NCI-H345 treated with DMSO at 0.1 percent for 48 hours (cell line): ENCODE data around the gene LYRM1.
A peak's percentile ranks its signal among the peaks of the same experiment; 100 is the strongest.
"Not testable (repeated sequence)": the region's sequence is repeated elsewhere in the genome, so short reads cannot be mapped to it uniquely, and the experiment has no call there.

ENCODE experiments used
- DNase-seq: peaks from one replicate; lab custom pipeline; 2025; ENCODE audit not compliant: unreplicated experiment; lab: John Stamatoyannopoulos, UW

Gene LYRM1

GRCh38 chr16:20900299-20901067 lies at the start of gene LYRM1, which contains the start of gene DCUN1D3:
LYRM1 (plus strand) TSS chr16:20900771; CDS start chr16:20915556, 14,785 bp downstream.
DCUN1D3 (minus strand) TSS chr16:20900358; CDS start chr16:20862538, 37,820 bp downstream.
- DNase-seq = peak; percentile 93

DNA sequence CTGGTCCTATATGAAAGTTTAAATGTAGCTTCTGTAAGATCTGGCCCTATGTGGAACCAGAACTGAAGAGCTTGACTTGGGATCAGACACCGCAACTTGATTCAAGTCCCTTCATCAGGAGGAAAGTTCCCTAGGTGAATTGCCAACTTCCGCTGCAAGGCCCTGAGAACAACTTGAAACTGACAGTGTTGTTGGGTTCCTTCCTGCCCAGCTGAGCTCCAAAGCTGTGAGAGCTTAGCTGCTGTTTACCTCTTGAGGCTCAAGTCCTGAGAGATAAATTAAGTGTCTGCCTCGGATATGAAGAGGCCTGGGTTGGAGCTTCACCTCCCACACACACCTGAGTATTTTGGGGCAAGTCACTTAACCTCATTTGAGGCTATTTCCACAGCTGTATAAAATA lies 49.6 kb upstream of the LYRM1 start:
- no peak for DNase-seq

- DNase-seq = no peak
Observed at GRCh38 chr16:20851601-20852000, 49.0 kb upstream of the LYRM1 start.

GRCh38 chr16:20853143-20853542 lies 47.4 kb upstream of the LYRM1 start:
- DNase-seq = no peak

DNA sequence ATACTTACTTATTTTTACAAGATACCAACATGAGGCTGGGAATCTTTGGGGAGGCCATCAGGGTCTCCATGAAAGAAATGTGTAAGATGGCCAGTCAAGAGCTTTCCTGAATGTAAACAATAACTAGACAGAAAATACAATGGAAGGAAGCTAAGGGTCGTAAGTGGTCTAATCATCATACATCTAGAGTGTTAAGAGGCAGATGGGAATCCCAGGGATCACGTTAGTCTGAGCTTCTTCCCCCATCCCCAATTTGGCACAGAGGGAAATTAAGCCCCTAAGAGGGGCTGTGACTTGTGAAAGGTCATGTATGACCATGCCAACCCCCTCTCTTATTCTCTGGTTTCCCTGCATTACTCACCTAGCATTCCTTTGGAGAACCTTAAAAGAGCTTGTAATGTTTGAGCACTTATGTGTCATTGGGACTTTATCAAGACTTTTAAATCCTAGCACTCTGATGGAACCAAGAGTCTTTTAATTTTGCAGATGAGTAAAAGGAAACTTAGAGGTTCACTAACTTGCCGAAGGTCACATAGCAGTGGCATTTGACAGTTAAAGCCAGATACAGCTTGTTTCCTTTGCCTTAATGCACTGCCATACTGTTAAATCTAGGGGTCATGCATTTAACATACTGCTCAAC lies 46.5 kb upstream of the LYRM1 start:
- DNase-seq = no peak

DNA sequence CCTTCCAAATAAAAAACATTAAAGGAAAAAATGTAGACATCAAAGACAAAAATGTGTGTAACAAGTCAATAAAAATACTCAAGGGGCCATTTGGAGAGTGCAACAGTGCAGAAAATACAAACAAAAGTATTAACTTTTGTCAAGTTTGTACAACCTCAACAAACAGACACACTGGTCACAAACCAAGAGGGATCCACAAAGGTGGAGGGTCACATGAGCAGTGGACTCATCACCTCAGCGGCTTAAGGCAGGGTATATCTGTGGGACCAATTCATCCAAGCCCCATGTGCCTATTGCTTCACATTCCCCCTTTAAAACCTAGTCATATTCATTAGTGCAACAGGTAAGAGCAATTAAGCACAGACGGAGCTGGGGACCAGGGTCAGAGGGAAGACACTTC lies 45.6 kb upstream of the LYRM1 start:
- no peak for DNase-seq

- DNase-seq = no peak
Observed at GRCh38 chr16:20857281-20857680, 43.3 kb upstream of the LYRM1 start.

DNA sequence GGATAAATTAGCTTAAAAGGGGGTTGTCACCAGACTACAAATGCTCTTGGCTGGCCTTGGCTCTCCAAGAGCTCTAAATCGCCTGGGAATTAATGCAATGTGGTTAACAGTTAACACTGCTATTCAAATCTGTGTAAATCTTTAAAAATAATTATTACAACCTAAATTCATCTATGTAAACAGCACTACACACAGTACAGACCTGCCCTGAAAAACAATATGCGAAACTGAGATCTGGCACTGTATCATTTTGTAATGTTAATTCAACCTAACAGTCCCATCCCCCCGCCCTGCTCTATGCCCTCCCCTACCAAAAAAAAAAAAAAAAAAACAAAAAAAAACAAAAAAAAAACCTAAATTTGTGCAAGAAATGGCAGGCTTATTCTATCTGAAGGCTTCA lies 41.3 kb upstream of the LYRM1 start:
- no peak for DNase-seq

- DNase-seq = no peak
Observed at GRCh38 chr16:20859699-20860098, 40.9 kb upstream of the LYRM1 start.

DNA sequence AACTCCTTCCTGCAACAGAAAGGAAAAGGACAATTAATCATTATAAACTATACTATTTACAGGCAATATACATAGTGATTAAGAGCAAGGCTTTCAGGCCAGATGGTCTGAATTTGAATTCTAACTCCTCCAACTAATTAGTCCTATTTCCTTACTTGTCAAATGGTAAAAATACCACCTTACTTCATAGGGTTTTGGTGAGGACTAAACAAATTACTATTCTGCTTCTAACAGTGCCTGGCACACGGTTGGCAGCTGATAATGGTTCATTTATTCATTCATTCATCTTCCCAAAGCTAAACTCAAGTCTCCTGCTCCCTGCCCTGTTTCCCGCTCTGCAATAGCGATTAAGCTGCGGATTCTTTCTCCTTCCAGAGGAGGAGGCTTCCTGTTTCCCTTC lies 40.2 kb upstream of the LYRM1 start:
- no peak for DNase-seq

- DNase-seq = peak; percentile 12
Observed at GRCh38 chr16:20860995-20861394, 39.6 kb upstream of the LYRM1 start.

GRCh38 chr16:20862162-20862960 lies 38.2 kb upstream of the LYRM1 start:
- DNase-seq = no peak

GRCh38 chr16:20864376-20864775 lies 36.2 kb upstream of the LYRM1 start:
- not testable (repeated sequence) for DNase-seq

- no peak for DNase-seq
Observed at GRCh38 chr16:20865420-20866131, 35.0 kb upstream of the LYRM1 start.

DNA sequence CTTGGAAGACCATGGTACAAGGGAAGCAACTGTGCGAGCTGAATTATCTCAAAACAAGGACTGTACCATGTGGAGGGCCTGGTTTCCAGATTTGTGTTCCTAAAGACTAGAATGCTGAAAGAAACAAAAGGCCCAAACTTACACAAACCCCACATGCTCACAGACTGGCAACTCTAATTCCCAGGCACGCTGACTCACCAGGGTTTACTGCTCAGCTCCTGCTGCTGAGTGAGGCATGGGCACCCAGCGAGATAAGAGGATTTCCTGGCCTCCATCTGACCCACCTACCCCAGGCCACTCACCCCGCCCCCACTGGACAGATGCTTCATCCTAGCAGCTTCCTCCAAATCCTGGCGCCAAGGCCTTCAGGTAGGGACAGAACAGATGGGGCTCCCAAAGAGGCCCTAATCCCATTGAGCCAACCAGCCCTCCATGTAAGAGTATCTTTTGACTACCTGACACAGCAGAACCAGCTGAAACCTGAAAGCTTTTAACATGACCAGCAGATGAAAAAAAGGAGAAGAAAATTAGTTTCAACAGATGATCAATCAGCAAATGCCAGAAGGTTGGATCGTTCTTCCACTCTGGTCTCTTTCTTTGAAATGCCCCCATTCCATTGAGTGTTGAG lies 34.3 kb upstream of the LYRM1 start:
- no peak for DNase-seq

- DNase-seq = no peak
Observed at GRCh38 chr16:20866801-20867200, 33.8 kb upstream of the LYRM1 start.

DNA sequence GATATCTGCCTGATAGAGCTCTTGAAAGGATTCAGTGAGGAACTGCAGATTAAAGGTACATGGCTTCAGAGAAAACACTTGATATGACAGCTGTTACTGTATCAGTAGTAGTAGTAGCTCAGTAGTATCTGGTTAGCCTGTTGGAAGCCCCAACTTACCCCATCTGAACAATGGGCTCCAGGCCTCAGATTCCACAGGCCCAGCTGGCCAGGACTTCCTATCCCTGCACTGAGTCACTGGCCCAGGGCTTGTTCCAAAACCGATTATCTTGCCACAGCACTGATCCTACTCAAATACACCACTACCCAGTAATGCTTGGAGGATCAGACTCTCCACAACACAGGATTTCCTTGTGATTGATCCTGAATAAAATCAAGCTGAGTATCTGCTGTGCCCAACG lies 33.0 kb upstream of the LYRM1 start:
- no peak for DNase-seq

- no peak for DNase-seq
Observed at GRCh38 chr16:20868890-20869289, 31.7 kb upstream of the LYRM1 start.

- DNase-seq = no peak
Observed at GRCh38 chr16:20870122-20870820, 30.3 kb upstream of the LYRM1 start.

GRCh38 chr16:20871258-20871657 lies 29.3 kb upstream of the LYRM1 start:
- DNase-seq = no peak
